Naive thymus-derived CD8-positive, alpha-beta T cell (primary cell): ENCODE results near the gene DMXL1. TPM values are rescaled to one million over a fixed set of nuclear protein-coding genes. Genes with fewer than 3 reads are reported as not detected.

ENCODE experiments used
- microRNA-seq: library from miRNA; unstranded; fragments of <30 nt; microRNA quantifications from one replicate; pipeline ENCODE4 v1.2.0, GENCODE V29; 2022; ENCODE audit warnings: borderline microRNAs expressed
- polyA plus RNA-seq, 3 donors: library from polyadenylated mRNA; unstranded; fragments of 300-500 nt; fragmentation: Illumina TruSeq; gene quantifications; one replicate each; pipeline ENCODE4 v1.2.3, GENCODE V29; 2021
- total RNA-seq, 8 experiments: library from RNA in 2 of 8; stranded (reverse) in 2 of 8; gene quantifications; one replicate each; pipeline ENCODE4 v1.2.3 and lab custom pipeline; 2021 to 2026

Gene DMXL1
- total and polyA plus RNA-seq, 5 experiments from 2014 or later = 15.0 to 43.3 (median 19.9) TPM

Small RNA genes within 50 kb of the gene (microRNA-seq; reads per million reads assigned to microRNA genes)
- not detected for gene MIR5706

Other genes starting within 250 kb of the DMXL1 start
- gene DTWD2, start 82.5 kb upstream of the DMXL1 start, total RNA-seq = 1 to 10 TPM; 3.8 to 4.4 TPM
- 1 to 10 TPM; 2.9 to 5.2 (median 3.1) TPM for gene DTWD2, start 82.5 kb upstream of the DMXL1 start, polyA plus RNA-seq